ENCODE data around the gene ZER1. TPM values are rescaled to one million over a fixed set of nuclear protein-coding genes. Genes with fewer than 3 reads are reported as not detected.

ZER1 gene
- total and polyA plus RNA-seq, 2 of the 4 experiments (the other 2 are of a cell fraction): 7.7 to 34.9 TPM

DNA sequence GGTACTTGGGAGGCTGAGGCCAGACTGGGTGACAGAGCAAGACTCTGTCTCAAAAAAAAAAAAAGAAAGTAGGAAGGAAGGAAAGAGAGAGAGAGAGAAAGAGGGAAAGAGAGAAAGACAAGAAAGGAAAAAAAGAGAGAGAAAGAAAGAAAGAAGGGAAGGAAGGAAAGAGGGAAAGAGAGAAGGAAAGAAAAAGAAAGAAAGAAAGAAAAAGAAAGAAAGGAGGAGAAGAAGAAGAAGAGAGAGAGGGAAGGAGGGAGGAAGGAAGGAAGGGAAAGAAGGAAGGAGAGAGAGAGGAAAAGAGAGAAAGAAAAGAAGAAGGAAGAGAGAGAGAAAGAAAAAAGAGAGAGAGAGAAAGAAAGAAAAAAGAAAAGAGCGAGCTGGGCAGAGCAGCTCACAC lies 3.1 kb upstream of the ZER1 start:
- no peak overlapping the region for H4K5ac ChIP-seq (ENCODE audit: low read depth, low read length)
- peaks cover 11 to 31% of the 10 kb centered on the region in 2 experiments for H3K79me1 ChIP-seq (ENCODE audit: low read depth in 1 of 2, low read length in 2 of 2)
- H3K27ac ChIP-seq (ENCODE audit: insufficient read depth, low read length): no peak overlapping the region
- H2BK5ac ChIP-seq (ENCODE audit: low read depth, low read length, poor library complexity, severe bottlenecking): no peak overlapping the region
- H3K56ac ChIP-seq (ENCODE audit: extremely low read depth, insufficient read depth, low read length): no peak overlapping the region
- no peaks in the 10 kb centered on the region for H3K36me3 ChIP-seq (ENCODE audit: control insufficient read depth, insufficient read depth, low read length)
- no peak overlapping the region for H3K9ac ChIP-seq (ENCODE audit: low read depth, low read length)
- ATAC-seq (ENCODE audit: low read depth): no peak
- H2BK20ac ChIP-seq (ENCODE audit: low read depth, low read length): no peak overlapping the region
- CTCF ChIA-PET: no interaction called here
- H3K4me3 ChIP-seq (ENCODE audit: insufficient read depth, low read depth, low read length): no peak overlapping the region
- H2AK5ac ChIP-seq (ENCODE audit: low read depth, low read length): no peak overlapping the region
- intact Hi-C loops (cut with micrococcal nuclease): no loop called here
- peaks cover 3% of the 10 kb centered on the region; the same call in 1 of the 2 replicates for H4K20me1 ChIP-seq (ENCODE audit: insufficient read depth, low read length)
- H3K23ac ChIP-seq (ENCODE audit: low read depth, low read length): no peak overlapping the region
- BruUV-seq (replicated peaks): no TSS peak
- dilution Hi-C loops (cut with HindIII; ENCODE audit: low sequenced_read_pairs, unreplicated experiment): no loop called here
- in situ Hi-C loops (cut with MboI; ENCODE audit: low sequenced_read_pairs): no loop called here
- no peak overlapping the region for H2BK15ac ChIP-seq (ENCODE audit: low read depth, low read length)
- peaks cover 5% of the 10 kb centered on the region for H3K4me1 ChIP-seq (ENCODE audit: control insufficient read depth, insufficient read depth, low read length)
- H3K18ac ChIP-seq (ENCODE audit: low read depth, low read length): no peak overlapping the region
- WGBS, 2 experiments (ENCODE audit: extremely low coverage in 2 of 2, insufficient read length in 1 of 2): no CpG with 5 or more reads among the region's 1 CpG
- no peak overlapping the region for H4K8ac ChIP-seq (ENCODE audit: low read depth in 2 of 2, low read length in 2 of 2)
- POLR2A ChIA-PET (ENCODE audit: unreplicated experiment): no interaction called here
- H3K4ac ChIP-seq (ENCODE audit: low read depth, low read length): no peak overlapping the region
- no peaks in the 10 kb centered on the region for H3K27me3 ChIP-seq (ENCODE audit: control insufficient read depth, insufficient read depth, low read length)
- DNase-seq: no peak
- no peak overlapping the region for H2BK120ac ChIP-seq (ENCODE audit: low read depth, low read length)
- no peak overlapping the region for H3K4me2 ChIP-seq (ENCODE audit: low read depth, low read length)
- TF ChIP-seq, protein P1, sequence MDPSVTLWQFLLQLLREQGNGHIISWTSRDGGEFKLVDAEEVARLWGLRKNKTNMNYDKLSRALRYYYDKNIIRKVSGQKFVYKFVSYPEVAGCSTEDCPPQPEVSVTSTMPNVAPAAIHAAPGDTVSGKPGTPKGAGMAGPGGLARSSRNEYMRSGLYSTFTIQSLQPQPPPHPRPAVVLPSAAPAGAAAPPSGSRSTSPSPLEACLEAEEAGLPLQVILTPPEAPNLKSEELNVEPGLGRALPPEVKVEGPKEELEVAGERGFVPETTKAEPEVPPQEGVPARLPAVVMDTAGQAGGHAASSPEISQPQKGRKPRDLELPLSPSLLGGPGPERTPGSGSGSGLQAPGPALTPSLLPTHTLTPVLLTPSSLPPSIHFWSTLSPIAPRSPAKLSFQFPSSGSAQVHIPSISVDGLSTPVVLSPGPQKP (IDR thresholded peaks at IDR 0.05; ENCODE audit: borderline replicate concordance, low read depth, low read length): no peak
- TF ChIP-seq, protein P2, sequence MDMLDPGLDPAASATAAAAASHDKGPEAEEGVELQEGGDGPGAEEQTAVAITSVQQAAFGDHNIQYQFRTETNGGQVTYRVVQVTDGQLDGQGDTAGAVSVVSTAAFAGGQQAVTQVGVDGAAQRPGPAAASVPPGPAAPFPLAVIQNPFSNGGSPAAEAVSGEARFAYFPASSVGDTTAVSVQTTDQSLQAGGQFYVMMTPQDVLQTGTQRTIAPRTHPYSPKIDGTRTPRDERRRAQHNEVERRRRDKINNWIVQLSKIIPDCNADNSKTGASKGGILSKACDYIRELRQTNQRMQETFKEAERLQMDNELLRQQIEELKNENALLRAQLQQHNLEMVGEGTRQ (IDR thresholded peaks at IDR 0.05; ENCODE audit: low read depth, low read length): no peak
- no peak for TF ChIP-seq CEBPB (IDR thresholded peaks at IDR 0.05; ENCODE audit: low read depth, low read length)
- H3K9me3 ChIP-seq (ENCODE audit: control insufficient read depth, insufficient read depth, low read length): peaks cover 2% of the 10 kb centered on the region; the same call in 1 of the 2 replicates
- H3K14ac ChIP-seq (replicated peaks; ENCODE audit: low read depth, low read length): no peak overlapping the region
- peaks cover 7% of the 10 kb centered on the region; the same call in 1 of the 2 replicates for H3K9me1 ChIP-seq (ENCODE audit: insufficient read depth, low read length)
- no peak overlapping the region for H4K91ac ChIP-seq (ENCODE audit: insufficient read depth, low read depth, low read length)
- H2AFZ ChIP-seq (replicated peaks; ENCODE audit: low read length, poor library complexity): no peak overlapping the region
- H2AK9ac ChIP-seq (replicated peaks; ENCODE audit: low read depth, low read length, poor library complexity): no peak overlapping the region
